ENCODE results near the gene GPR3.
"Not testable (repeated sequence)": the region's sequence is repeated elsewhere in the genome, so short reads cannot be mapped to it uniquely, and the experiment has no call there.

GPR3 gene

GRCh38 chr1:27380224-27380623 is 12.2 kb upstream of the GPR3 start:
- no peak for DNase-seq (ENCODE audit: low spot score)

- DNase-seq (ENCODE audit: low spot score), result no peak
These were observed 11.4 kb upstream of the GPR3 start for GRCh38 chr1:27380766-27381733.

- no peak for DNase-seq (ENCODE audit: low spot score)
These were observed 10.3 kb upstream of the GPR3 start for GRCh38 chr1:27381969-27382762.

- no peak for DNase-seq (ENCODE audit: low spot score)
These were observed 9.3 kb upstream of the GPR3 start, which contains the start of gene CD164L2 for GRCh38 chr1:27383039-27383605. Gene CD164L2, minus strand, starts transcription at chr1:27383333. Its CDS starts 94 bp downstream, at chr1:27383239.

GRCh38 chr1:27383661-27384060 is 8.8 kb upstream of the GPR3 start:
- no peak for DNase-seq (ENCODE audit: low spot score)

GRCh38 chr1:27384797-27385196 is 7.6 kb upstream of the GPR3 start:
- not testable (repeated sequence) for DNase-seq (ENCODE audit: low spot score)

- DNase-seq (ENCODE audit: low spot score), result peak; percentile 48
These were observed 4.0 kb upstream of the GPR3 start for GRCh38 chr1:27388337-27389005.

- DNase-seq (ENCODE audit: low spot score), result peak; percentile 65
These were observed 819 bp upstream of the GPR3 start for GRCh38 chr1:27391511-27392095.

GRCh38 chr1:27392778-27393635 is 585 bp downstream of the GPR3 start:
- no peak for DNase-seq (ENCODE audit: low spot score)

GRCh38 chr1:27393641-27394281 is 1.3 kb downstream of the GPR3 start:
- no peak for DNase-seq (ENCODE audit: low spot score)

- no peak for DNase-seq (ENCODE audit: low spot score)
These were observed 1.8 kb downstream of the GPR3 start for GRCh38 chr1:27394282-27394658.

GRCh38 chr1:27394925-27395324 is 2.5 kb downstream of the GPR3 start:
- DNase-seq (ENCODE audit: low spot score), result no peak

GRCh38 chr1:27395441-27396195 is 3.2 kb downstream of the GPR3 start:
- DNase-seq (ENCODE audit: low spot score), result peak; percentile 69

- DNase-seq (ENCODE audit: low spot score), result no peak
These were observed 4.7 kb downstream of the GPR3 start for GRCh38 chr1:27397110-27397509.

GRCh38 chr1:27397749-27398148 is 5.3 kb downstream of the GPR3 start:
- no peak for DNase-seq (ENCODE audit: low spot score)

- DNase-seq (ENCODE audit: low spot score), result no peak
These were observed 6.2 kb downstream of the GPR3 start for GRCh38 chr1:27398405-27399149.

- DNase-seq (ENCODE audit: low spot score), result no peak
These were observed 7.0 kb downstream of the GPR3 start for GRCh38 chr1:27399251-27400025.

Measured in Ammon's horn (tissue), 1 donor.